Measurements from ENCODE around the gene ENTHD1. TPM values are rescaled to one million over a fixed set of nuclear protein-coding genes. Genes with fewer than 3 reads are reported as not detected.

The ENTHD1 gene, protein sequence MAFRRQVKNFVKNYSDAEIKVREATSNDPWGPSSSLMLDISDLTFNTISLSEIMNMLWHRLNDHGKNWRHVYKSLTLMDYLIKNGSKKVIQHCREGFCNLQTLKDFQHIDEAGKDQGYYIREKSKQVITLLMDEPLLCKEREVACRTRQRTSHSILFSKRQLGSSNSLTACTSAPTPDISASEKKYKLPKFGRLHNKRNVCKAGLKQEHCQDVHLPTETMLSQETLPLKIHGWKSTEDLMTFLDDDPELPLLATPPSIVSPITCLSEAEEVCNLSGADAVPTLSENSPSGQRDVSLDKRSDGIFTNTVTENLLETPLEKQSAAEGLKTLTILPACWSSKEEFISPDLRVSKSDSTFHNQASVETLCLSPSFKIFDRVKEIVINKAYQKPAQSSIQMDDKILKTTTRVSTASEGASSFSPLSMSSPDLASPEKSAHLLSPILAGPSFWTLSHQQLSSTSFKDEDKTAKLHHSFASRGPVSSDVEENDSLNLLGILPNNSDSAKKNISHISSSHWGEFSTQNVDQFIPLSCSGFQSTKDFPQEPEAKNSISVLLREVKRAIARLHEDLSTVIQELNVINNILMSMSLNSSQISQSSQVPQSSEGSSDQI
- not detected in 3 replicates for total RNA-seq

DNA sequence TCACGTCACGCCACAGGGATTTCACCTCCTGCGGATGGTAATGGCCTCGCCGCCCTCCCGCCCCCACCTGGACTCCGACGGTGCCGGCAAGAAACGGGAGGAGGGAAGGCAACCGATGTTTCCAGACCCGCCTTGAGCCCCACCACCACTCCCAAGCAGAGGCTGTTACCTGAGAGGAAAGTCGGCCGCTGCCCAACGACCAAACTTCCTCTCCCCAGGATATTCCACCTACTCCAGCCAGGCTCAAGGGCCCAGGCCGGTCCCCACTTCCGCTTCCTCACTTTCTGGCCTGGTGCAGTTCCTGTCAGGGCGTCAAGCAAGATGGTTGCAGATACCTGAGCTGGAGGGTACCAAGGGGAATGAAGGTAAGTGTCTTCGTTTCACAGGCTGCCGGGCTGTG is at the start of gene ENTHD1:
ENTHD1 (minus strand) TSS at position 235 of the 400 bp plus-strand sequence. CDS start 6,012 bp downstream, outside the sequence.
- no peaks in the 10 kb centered on the region for H3K4me1 Mint-ChIP-seq
- TF ChIP-seq, protein P1, sequence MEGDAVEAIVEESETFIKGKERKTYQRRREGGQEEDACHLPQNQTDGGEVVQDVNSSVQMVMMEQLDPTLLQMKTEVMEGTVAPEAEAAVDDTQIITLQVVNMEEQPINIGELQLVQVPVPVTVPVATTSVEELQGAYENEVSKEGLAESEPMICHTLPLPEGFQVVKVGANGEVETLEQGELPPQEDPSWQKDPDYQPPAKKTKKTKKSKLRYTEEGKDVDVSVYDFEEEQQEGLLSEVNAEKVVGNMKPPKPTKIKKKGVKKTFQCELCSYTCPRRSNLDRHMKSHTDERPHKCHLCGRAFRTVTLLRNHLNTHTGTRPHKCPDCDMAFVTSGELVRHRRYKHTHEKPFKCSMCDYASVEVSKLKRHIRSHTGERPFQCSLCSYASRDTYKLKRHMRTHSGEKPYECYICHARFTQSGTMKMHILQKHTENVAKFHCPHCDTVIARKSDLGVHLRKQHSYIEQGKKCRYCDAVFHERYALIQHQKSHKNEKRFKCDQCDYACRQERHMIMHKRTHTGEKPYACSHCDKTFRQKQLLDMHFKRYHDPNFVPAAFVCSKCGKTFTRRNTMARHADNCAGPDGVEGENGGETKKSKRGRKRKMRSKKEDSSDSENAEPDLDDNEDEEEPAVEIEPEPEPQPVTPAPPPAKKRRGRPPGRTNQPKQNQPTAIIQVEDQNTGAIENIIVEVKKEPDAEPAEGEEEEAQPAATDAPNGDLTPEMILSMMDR (IDR thresholded peaks at IDR 0.05; ENCODE audit: unreplicated experiment), result no peak
- no peak for DNase-seq (ENCODE audit: low spot score in 2 of 2, unreplicated experiment in 2 of 2)
- H3K36me3 Mint-ChIP-seq, result no peaks in the 10 kb centered on the region
- H3K27me3 Mint-ChIP-seq (ENCODE audit: low read depth), result peaks cover 32% of the 10 kb centered on the region
- H3K27ac Mint-ChIP-seq, result no peak within 1 kb of the TSS
- no peaks in the 10 kb centered on the region for H3K9me3 Mint-ChIP-seq
- no peak within 1 kb of the TSS for H3K4me3 Mint-ChIP-seq

DNA sequence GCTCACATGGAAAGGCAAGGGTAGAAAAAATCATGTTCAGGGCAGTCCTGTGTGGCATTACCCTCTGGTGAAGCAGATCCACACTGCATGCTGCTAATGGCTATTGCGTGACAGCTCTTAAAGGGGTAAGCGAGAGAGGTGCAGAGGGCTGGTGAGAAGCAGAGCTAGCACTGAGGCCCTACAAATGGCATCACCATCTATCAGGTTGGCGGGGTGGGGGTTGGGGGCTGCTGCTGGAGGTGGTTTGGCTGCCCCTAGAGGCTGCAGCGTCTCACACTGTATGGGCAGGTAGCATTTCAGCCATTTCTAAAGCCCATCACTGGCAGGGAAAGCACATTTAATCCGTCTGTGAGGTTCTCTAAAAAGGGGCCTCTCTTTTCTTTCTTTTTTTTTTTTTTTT is 49.8 kb upstream of the ENTHD1 start:
- TF ChIP-seq, protein P1 (IDR thresholded peaks at IDR 0.05; ENCODE audit: unreplicated experiment), result no peak
- DNase-seq (ENCODE audit: low spot score in 2 of 2, unreplicated experiment in 2 of 2), result no peak
- H3K4me3 Mint-ChIP-seq, result no peak overlapping the region
- no peaks in the 10 kb centered on the region for H3K9me3 Mint-ChIP-seq
- H3K27me3 Mint-ChIP-seq (ENCODE audit: low read depth), result peaks cover 16% of the 10 kb centered on the region
- no peak overlapping the region for H3K27ac Mint-ChIP-seq
- H3K4me1 Mint-ChIP-seq, result peaks cover 8% of the 10 kb centered on the region
- no peaks in the 10 kb centered on the region for H3K36me3 Mint-ChIP-seq

DNA sequence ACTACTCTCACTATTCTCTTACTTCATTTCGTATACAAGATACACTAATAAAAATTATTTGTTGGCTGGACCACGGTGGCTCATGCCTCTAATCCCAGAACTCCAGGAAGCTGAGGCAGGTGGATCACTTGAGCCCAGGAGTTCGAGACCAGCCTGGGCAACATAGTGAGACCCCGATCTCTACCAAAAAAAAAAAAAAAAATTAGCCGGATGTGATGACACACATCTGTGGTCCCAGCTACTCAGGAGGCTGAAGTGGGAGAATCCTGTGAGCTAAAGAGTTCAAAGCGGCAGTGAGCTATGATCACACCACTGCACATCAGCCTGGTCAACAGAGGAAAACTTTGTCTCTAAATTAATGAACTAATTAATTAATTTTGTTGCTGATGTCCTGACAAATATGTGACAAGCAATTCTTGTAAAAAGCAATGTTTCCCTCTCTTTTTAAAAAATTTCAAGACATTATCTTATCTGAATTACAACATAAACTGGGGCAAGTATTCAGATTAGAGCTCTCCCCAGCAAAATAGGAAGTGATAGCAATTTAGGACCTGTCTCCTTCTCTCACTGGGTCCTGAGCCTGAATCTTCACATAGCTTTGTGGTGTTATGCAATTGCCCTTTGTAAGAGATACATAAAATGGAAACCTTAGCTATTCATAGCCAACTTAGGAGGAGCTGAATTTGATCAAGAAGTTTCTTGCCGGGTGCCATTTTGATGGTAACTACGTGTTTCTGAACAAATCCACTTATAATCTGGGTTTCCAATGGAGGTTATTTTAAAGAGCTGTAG is 49.1 kb upstream of the ENTHD1 start:
- DNase-seq (ENCODE audit: low spot score in 2 of 2, unreplicated experiment in 2 of 2), result no peak
- Mint-ChIP-seq H3K27ac (no peak overlapping the region), H3K36me3 (no peaks in the 10 kb centered on the region), H3K4me3 (no peak overlapping the region), H3K27me3 (ENCODE audit: low read depth) (peaks cover 23% of the 10 kb centered on the region), H3K9me3 (no peaks in the 10 kb centered on the region), H3K4me1 (peaks cover 11% of the 10 kb centered on the region)
- TF ChIP-seq, protein P1 (IDR thresholded peaks at IDR 0.05; ENCODE audit: unreplicated experiment), result no peak

DNA sequence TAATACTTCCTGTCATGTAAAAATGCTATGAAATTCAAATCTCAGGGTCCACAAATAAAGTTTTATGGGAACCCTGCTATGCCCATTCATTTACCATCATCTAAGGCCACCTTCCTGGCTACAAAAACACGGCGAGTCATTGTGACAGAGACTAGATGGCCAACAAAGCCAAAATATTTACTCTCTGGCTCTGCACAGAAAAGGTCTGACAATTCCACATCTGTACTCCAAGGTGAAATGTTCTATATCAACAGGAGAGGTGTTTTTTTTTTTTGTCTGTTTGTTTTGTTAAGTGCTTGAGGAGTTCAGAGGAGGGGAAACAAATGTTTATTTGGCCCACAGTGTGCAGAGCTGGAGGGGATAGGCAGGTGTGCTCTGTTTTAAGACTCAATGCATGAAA is 48.0 kb upstream of the ENTHD1 start:
- peaks cover 33% of the 10 kb centered on the region for H3K27me3 Mint-ChIP-seq (ENCODE audit: low read depth)
- H3K4me3 Mint-ChIP-seq, result no peak overlapping the region
- no peak overlapping the region for H3K27ac Mint-ChIP-seq
- no peaks in the 10 kb centered on the region for H3K9me3 Mint-ChIP-seq
- TF ChIP-seq, protein P1 (IDR thresholded peaks at IDR 0.05; ENCODE audit: unreplicated experiment), result no peak
- H3K4me1 Mint-ChIP-seq, result peaks cover 9% of the 10 kb centered on the region
- no peak for DNase-seq (ENCODE audit: low spot score in 2 of 2, unreplicated experiment in 2 of 2)
- H3K36me3 Mint-ChIP-seq, result no peaks in the 10 kb centered on the region

DNA sequence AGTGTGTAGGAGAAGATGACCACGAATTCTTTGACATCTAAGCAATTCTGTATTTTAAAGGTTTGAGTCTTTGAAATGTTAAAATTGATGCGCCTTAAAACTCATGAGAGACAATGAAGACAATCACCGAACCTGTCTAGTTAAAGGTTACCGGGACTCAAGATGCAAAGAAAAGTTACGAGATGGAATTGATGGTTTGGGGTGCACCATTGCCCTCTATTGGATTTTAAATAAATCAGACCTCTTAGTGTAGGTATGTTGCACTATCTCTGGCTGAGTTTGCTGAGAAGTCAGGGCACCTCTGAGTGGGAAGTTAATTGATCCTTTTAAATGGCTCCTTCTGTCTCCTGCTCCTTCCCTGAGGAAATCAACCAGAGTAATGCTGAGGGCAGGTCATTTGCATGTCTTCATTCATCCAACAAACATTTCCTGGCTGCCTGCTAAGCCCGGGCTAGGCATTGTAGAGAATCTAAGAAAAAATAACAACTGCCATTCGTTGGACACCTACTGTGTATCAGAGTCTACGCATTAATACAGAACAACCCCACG is 47.3 kb upstream of the ENTHD1 start:
- no peak for DNase-seq (ENCODE audit: low spot score in 2 of 2, unreplicated experiment in 2 of 2)
- peaks cover 9% of the 10 kb centered on the region for H3K4me1 Mint-ChIP-seq
- TF ChIP-seq, protein P1 (IDR thresholded peaks at IDR 0.05; ENCODE audit: unreplicated experiment), result no peak
- no peak overlapping the region for H3K4me3 Mint-ChIP-seq
- no peaks in the 10 kb centered on the region for H3K36me3 Mint-ChIP-seq
- no peak overlapping the region for H3K27ac Mint-ChIP-seq
- peaks cover 41% of the 10 kb centered on the region for H3K27me3 Mint-ChIP-seq (ENCODE audit: low read depth)
- H3K9me3 Mint-ChIP-seq, result no peaks in the 10 kb centered on the region
